ENCODE results near the gene GRIA1.

GRIA1 gene

DNA sequence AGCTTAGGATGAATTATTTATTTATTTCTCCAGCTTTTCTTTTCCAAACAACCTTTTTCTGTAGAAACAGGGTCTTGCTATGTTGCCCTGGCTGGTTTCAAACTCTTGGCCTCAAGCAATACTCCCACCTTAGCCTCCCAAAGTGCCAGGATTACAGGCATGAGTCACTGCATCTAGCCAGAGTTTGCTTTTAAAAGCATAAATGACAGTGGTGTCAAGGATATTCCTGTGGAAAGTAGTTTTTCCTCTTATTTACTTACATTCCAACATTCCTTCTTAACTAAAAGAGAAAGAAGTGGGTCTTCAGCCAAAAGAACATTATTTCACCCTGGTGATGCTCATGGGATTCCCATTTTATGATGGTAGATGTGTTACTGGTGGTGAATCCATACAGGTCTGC, 62.4 kb downstream of the GRIA1 start:
- DNase-seq: no peak

DNA sequence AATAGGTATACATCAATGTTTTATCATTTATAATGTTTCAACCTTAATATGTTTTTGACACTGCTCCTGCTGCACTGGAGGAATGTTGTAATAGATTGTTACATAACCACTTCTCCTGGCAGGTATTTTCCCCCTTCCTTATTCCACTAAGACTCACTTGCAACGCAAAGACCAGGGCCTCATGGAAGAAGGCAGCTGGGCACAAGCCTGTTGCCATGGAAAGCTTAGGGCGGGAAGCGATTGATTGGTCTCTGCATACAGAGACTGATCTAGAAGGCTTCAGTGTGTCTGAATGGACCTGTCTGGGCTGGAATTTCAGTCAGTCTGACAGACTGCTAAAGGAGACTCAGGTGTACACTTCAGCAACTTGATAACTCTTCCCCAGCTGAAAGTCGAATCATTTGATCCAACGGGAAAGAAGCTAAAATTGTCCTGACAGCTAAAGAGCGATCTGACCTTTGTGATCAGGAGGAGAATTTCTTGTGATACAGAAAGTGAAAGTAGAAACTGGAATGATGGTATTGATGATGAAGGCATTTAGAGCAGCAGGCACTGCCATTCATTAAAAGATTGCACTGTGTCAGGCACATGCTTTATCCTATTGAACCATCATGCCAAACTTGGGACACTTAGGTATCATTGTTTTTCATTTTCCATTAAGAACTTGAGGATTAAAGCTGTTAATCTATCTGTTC, 65.1 kb downstream of the GRIA1 start:
- DNase-seq: no peak

DNA sequence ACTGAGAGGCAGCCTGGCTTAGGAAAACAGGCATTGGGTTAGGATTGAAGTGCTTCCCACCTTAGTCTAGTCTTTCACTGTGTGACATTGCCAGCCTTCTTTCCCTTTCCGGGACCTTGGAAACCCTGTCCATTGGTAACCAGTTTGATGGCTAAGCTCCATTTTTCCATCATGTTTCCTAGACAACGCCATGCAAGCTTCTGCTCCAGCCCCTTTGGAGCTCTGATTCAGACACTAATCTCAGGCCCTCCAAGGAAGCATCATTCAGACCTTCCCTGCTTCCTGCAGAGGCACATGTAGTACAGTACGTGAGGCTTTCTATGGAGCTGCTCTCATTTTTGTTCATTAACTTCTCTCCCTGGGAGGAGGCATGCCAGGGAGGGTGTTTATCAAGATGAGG, 68.5 kb downstream of the GRIA1 start:
- no peak for DNase-seq

- DNase-seq: no peak
Observed at GRCh38 chr5:153559926-153560325, 69.5 kb downstream of the GRIA1 start.

DNA sequence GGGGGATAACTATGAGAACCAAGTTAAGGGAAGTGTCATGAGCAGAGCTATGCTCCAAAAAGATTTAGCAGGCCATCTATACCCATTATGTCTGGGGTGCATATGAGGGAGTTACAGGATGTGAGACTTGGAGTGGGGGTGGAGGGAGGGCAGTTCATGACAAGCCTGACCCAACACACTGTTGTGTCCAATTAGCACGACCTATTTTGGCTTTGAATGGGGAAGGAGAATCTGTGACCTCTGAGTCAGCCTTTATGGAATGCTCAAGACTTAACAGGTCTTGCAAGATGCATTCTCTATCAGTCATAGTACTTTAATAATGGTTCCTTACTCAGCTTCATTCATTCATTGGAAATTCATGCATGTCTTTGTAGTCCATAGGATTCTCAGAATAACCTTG, 71.7 kb downstream of the GRIA1 start:
- DNase-seq: no peak

DNA sequence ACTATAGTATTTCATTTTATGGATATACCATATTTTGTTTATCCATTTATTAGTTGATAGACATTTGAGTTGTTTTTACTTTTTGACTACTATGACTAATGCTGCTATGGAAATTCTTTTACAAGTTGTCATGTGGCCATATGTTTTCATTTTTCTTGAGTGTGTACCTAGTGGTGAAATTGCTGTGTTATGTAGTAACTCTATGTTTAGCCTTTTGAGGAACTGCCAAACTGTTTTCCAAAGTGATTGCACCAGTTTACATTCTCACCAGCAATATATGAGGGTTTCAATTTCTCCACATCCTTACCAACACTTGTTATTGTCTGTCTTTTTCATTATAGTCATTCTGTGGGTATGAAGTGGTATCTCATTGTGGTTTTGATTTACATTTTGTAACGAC, 75.4 kb downstream of the GRIA1 start:
- no peak for DNase-seq

GRCh38 chr5:153569036-153569435, 78.6 kb downstream of the GRIA1 start:
- DNase-seq: no peak

GRCh38 chr5:153571162-153571561, 80.7 kb downstream of the GRIA1 start:
- no peak for DNase-seq

DNA sequence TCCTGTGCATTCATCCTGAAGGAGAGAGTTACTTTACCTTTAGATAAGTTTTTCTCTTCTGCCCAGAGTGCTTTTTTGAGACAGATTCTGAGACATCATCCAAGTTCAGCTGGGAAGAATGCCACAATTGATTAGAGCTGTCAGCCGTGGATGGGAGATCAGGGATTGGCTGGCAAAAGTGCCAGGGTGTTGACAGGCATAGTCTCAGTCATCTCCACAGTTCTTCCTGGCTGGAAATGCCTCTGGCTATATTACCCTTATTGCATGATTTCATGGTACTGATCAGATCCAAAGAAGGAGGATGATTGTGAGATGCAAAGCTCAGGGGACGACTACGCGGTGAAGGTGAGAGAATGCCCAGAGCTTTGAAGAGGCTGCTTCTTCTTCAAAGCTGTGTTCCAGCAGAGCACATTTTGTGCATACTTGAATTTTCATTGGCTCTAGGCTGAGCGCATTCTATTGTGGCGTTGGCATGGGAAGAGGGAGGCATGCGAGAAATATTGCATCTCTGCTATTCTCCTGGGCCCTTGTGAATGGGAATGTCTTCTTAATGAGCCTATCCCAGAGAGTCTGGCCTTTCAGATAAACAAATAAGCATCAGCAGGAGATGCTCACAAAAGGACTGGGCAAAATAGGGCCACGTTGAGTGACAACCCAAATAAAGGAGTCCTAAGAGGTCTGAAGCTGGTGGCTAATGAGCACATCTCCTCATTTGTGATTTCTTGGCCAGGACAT, 82.1 kb downstream of the GRIA1 start:
- no peak for DNase-seq

DNA sequence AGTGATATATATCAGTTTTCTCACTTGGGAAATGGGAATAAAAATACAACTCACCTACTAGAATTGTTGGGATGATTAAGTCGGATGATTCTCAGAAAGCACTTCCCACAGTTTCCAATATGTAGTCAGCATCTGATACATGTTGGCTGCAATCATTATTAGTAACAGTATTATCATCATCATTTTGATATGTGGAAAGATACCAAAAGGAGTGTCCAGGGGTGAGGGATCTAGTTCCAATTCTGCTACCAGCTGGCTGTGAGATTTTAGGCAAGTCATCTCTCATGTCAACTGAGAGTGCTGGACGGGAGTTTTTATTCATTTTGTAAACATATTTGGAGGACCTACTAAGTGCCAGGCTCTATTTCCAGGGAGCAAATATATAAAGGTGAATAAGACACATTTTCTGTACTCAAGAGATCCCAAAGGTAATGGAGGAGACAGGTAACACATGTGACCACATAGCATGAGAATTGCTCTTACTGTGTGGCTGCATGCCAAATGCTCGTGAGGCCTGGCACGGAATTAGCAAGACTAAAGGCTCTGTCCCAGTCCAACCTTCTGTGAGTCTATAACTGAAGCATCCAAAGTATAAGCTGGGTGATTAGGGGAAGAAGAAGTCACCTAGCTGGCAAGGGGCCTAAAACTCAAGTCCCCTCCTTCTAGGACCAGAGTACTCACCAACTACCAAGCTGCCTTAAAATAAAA, 83.0 kb downstream of the GRIA1 start:
- no peak for DNase-seq

DNA sequence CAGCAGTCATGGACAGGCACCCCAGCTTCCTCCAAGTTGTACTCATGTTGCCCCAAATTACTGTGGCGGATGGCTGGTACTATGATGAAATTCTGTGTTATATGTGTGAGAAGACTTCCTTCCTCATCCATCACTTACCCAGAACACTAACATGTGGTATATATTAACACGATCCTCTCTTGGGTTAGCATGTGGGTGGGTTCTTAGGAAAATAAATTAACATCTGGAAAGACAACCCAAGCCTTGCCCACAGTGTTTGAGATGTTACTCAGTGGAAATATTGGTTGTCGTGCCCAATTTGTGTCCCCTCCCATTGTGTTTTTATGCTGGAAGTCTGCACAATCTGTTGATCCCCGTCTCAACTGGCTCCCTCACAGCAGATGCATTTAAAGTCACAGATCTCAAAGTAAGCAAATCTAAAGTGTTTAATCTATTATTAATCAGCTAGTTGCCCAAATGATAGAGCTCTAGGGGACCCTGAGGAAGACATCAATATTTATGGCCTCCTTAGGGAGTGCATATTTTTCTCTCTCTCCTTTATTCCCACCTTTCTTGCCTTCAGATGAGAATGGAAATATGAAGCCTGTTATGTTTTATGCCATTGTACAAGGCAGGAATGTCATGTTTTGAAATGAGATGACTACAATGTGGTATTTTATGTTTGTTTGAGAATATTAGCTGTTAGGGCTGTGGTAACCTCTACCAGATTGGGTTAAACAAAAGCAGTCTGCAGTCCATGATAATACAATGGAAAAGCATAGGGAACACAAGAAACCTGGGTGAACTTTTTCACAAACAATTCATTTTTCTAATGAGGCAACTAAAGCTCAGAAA, 93.9 kb downstream of the GRIA1 start:
- DNase-seq: no peak

- no peak for DNase-seq
Observed at GRCh38 chr5:153584960-153585359, 94.5 kb downstream of the GRIA1 start.

DNA sequence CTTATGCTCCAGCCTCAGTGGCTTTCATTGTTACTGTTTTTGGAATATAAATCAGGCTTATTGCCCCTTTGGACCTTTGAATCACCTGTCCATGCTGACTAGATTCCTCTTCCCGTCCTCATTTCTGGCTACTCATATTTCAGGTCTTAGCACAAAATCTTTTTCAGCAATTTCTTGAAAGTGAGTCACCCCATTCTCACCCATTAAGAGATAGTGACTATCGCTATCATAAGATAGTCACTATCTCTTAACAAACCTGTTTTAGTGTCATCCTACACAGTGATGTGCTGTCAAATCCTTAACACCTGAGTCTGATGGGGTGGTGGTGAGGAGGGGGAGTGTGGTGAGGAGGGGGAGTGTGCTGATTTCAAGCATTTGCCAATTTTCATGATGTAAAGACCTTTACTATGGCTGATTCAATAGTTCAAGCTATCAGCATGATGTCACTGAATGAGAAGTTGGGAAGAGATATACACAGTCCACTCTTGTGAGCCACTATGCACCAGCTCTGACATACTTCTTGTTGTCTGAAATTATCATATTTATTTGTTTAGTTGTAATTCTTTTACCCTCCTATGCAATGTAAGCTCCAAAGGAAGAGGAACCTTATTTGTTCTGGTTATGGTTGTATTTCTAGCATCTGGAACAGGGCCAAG, 95.3 kb downstream of the GRIA1 start:
- DNase-seq: no peak

DNA sequence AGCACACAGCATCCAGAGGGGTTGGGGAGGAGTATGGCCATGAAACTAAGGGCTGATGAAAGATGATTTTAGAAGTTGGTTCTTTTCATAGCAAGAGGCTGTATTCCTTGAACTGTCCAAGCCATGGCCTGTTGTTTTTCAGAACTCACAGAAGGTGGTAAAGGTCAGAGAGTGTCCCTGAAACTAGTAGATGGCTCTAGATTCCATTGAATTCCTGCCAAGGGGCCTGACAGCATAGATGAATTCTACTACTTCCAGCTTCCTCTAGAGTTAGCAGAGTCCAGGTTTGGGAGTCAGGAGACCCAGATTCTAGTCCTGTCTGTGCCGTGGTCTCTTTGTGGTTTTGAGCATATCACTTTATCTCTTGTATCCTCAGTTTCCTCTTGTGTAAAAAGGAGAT, 101.6 kb downstream of the GRIA1 start:
- DNase-seq: no peak

GRCh38 chr5:153594785-153595184, 104.3 kb downstream of the GRIA1 start:
- DNase-seq: no peak

GRCh38 chr5:153598099-153598498, 107.6 kb downstream of the GRIA1 start:
- no peak for DNase-seq

- no peak for DNase-seq
Observed at GRCh38 chr5:153601377-153601776, 110.9 kb downstream of the GRIA1 start.

- DNase-seq: no peak
Observed at GRCh38 chr5:153605386-153605785, 114.9 kb downstream of the GRIA1 start.

- no peak for DNase-seq
Observed at GRCh38 chr5:153610009-153610408, 119.5 kb downstream of the GRIA1 start.

- DNase-seq: no peak
Observed at GRCh38 chr5:153610811-153611210, 120.3 kb downstream of the GRIA1 start.

DNA sequence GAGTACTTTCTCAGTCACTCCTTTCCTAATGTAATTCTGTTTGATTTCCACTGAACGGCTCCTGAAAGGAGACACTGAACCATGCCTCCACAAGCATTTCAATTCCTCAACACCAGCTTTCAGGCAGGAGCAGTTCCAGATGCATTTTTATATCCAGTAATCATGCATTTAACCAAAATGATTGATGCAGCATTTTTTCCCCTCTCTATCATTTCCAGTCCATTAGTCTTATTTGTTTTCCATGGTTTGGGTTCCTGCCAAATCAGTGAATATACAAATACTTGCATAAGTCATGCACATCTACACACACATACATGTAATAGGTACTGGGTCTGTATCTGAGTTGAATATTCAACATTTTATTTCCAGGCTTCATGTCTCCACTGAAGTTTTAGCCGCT, 122.7 kb downstream of the GRIA1 start:
- DNase-seq: no peak

DNA sequence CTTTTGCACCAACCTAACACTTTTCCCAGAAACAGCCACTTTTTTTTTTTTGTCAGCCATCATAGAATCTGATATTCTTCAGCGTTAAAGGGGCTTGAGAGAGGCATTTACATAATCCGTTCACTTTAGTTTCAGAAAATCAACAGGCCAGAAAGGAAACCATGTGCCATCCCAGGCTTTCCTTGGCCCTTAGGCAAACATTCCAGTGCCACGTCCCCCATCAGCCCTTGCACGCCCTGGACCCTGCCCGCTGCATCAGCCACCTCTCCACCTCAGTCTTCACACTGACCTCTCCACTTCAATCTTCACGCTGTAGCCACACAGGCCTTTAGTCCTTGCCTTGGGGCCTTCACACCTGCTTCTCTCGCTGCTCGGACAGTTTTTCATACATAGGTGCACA, 123.2 kb downstream of the GRIA1 start:
- DNase-seq: no peak

DNA sequence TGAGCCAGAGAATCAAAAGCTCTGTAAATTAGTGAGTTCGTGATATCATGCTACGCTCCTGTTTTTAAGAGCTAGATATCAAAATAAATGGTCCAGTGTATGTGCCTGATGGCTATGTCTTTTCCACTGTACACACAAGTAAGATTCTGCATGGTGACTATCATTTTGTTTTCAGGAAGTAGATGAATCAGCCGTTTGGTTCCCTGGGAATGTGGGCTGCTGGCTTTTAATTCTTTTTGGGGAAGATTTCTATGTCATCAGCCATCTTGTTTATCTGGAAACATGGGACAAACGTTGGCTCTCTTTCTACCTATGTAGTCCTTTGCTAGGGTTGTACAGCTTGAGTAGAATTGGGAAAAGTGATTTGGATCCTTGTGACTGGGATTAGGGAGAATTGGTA, 126.7 kb downstream of the GRIA1 start:
- DNase-seq: no peak

All from activated naive CD4-positive, alpha-beta T cell treated with Interleukin-2 at 50 U/mL for 16 hours (primary cell).